Measurements from ENCODE around the gene SIAH2. TPM values are rescaled to one million over a fixed set of nuclear protein-coding genes. Genes with fewer than 3 reads are reported as not detected.

Gene SIAH2
- 15.6 to 19.8 TPM (median 17.8 TPM) in 5 replicates for total RNA-seq (2022; extraction: Qiagen RNA extraction; ENCODE audit: low read depth)

GRCh38 chr3:150763122-150763840 lies at the start of gene SIAH2:
Gene SIAH2, minus strand, starts transcription at chr3:150763169. Its CDS starts 320 bp downstream, at chr3:150762849.

GRCh38 chr3:150703756-150704344 lies 59.1 kb downstream of the SIAH2 start, which contains the start of gene ERICH6:
Gene ERICH6, minus strand, starts transcription at chr3:150703920. Its CDS starts 22 bp downstream, at chr3:150703898.

Other genes starting within 250 kb of the SIAH2 start
- 50.6 to 126 TPM (median 102 TPM) in 5 replicates for gene SERP1, start 216.7 kb downstream of the SIAH2 start, total RNA-seq (2022; extraction: Qiagen RNA extraction; ENCODE audit: low read depth)
- 58.3 to 108 TPM (median 68.7 TPM) in 5 replicates for gene EIF2A, start 216.4 kb downstream of the SIAH2 start, total RNA-seq (2022; extraction: Qiagen RNA extraction; ENCODE audit: low read depth)
- gene SELENOT, start 159.8 kb downstream of the SIAH2 start, total RNA-seq (2022; extraction: Qiagen RNA extraction; ENCODE audit: low read depth) = 94.0 to 111 TPM (median 107 TPM) in 5 replicates
- not detected in 5 replicates for gene ERICH6, start 59.2 kb downstream of the SIAH2 start, total RNA-seq (2022; extraction: Qiagen RNA extraction; ENCODE audit: low read depth)
- gene MINDY4B, start 142.3 kb upstream of the SIAH2 start, total RNA-seq (2022; extraction: Qiagen RNA extraction; ENCODE audit: low read depth) = not detected in 5 replicates
- gene CLRN1, start 209.6 kb upstream of the SIAH2 start, total RNA-seq (2022; extraction: Qiagen RNA extraction; ENCODE audit: low read depth) = not detected in 5 replicates